T-helper 17 cell (primary cell): ENCODE measurements around the gene RNF217. TPM values are rescaled to one million over a fixed set of nuclear protein-coding genes. Genes with fewer than 3 reads are reported as not detected.

Experiments
- ATAC-seq: fragments of 150-1000 bp; cut with Tn5 transposase; 2 replicates; pipeline ENCODE4 v1.10.0; 2021; ENCODE audit warnings: mild to moderate bottlenecking, moderate library complexity
- DNase-seq, 3 donors: peaks; one replicate each; pipeline versions ENCODE4 v3.0.0 to v3.0.0-alpha.2; 2020 to 2021
- H3K9me3 ChIP-seq: one replicate; pipeline ENCODE4 v1.7.0; 2013; ENCODE audit warnings: low read length, mild to moderate bottlenecking; ENCODE audit not compliant: control insufficient read depth, poor library complexity, severe bottlenecking
- H3K27ac Mint-ChIP-seq: one replicate; pipeline ENCODE4 v1.8.0; 2022; ENCODE audit warnings: mild to moderate bottlenecking, moderate library complexity, mixed read lengths
- H3K27me3 Mint-ChIP-seq: one replicate; pipeline ENCODE4 v1.8.0; 2022; ENCODE audit warnings: mixed read lengths
- H3K36me3 Mint-ChIP-seq: one replicate; pipeline ENCODE4 v1.8.0; 2022; ENCODE audit warnings: low read depth, mixed read lengths
- H3K4me1 Mint-ChIP-seq: one replicate; pipeline ENCODE4 v1.8.0; 2022; ENCODE audit warnings: mild to moderate bottlenecking, mixed read lengths
- H3K4me3 Mint-ChIP-seq: one replicate; pipeline ENCODE4 v1.8.0; 2022; ENCODE audit warnings: mild to moderate bottlenecking, moderate library complexity, mixed read lengths
- total RNA-seq, 4 donors: library from RNA in 2 of 4; stranded (reverse) in 2 of 4; gene quantifications; one replicate each; pipeline ENCODE4 v1.2.3 and lab custom pipeline; 2022 to 2026

The RNF217 gene
- total RNA-seq, 2 donors from 2014 or later, result 2.1 to 4.9 TPM

DNA sequence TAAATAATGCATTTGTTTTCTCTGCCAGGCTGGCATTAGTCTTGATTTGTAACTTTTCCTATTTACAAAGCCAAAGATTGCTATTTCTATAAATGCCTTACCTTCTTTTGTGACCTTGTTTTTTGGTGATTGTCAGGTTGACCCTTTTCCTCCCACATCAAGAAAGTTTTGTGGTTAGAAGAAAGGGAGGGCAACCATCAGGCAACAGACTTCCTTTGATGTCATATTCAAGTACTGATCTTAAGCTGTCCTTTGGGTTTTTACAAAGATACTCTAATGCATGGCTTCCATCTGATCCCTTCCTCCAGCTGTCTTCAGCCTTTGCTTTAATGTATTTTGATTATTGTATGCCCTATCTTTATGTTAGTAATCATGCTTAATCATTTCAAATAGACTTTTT lies 23.9 kb downstream of the RNF217 start:
- DNase-seq, result no peak
- no peaks in the 10 kb centered on the region for H3K27me3 Mint-ChIP-seq
- H3K4me3 Mint-ChIP-seq, result no peak overlapping the region
- no peaks in the 10 kb centered on the region for H3K9me3 ChIP-seq
- H3K4me1 Mint-ChIP-seq, result peaks cover 11% of the 10 kb centered on the region
- H3K27ac Mint-ChIP-seq, result no peak overlapping the region
- ATAC-seq, result no peak
- H3K36me3 Mint-ChIP-seq, result peaks cover 2% of the 10 kb centered on the region

- peaks cover 11% of the 10 kb centered on the region for H3K4me1 Mint-ChIP-seq
- no peaks in the 10 kb centered on the region for H3K27me3 Mint-ChIP-seq
- no peak overlapping the region for H3K4me3 Mint-ChIP-seq
- no peak overlapping the region for H3K27ac Mint-ChIP-seq
- H3K9me3 ChIP-seq, result no peaks in the 10 kb centered on the region
- DNase-seq (no peak), ATAC-seq (no peak)
- peaks cover 2% of the 10 kb centered on the region for H3K36me3 Mint-ChIP-seq
Measured at GRCh38 chr6:124987291-124987690, 25.1 kb downstream of the RNF217 start.

DNA sequence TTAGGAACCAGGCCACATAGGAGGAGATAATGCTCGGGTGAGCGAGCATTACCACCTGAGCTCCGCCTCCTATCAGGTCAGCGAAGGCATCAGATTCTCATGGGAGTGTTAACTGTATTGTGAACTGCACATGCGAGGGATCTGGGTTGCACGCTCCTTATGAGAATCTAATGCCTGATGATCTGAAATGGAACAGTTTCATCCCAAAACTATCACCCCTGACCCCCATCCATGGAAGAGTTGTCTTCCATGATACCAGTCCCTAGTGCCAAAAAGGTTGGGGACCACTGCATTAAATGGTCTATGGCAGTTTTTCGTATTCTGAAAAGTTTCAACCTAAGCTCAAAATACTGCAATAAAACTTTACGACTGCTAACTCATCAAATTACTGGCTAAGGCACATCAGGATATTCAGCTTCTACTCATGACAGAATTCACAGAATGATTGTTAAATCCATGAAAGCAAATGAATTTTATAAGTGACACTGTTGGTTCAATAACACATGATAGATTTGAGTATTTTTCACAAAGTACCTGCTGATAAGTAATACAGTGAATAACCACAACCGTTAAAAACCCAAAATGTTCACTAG lies 25.9 kb downstream of the RNF217 start:
- ATAC-seq, result no peak
- H3K27me3 Mint-ChIP-seq, result no peaks in the 10 kb centered on the region

GRCh38 chr6:124989136-124989983 lies 27.1 kb downstream of the RNF217 start:
- no peak for ATAC-seq
- H3K36me3 Mint-ChIP-seq, result peaks cover 2% of the 10 kb centered on the region

More for the DNA sequence above, 25.9 kb downstream of the RNF217 start:
- Mint-ChIP-seq H3K4me3 (no peak overlapping the region), H3K27ac (no peak overlapping the region), H3K36me3 (peaks cover 2% of the 10 kb centered on the region), H3K4me1 (peaks cover 10% of the 10 kb centered on the region)
- no peak for DNase-seq
- H3K9me3 ChIP-seq, result no peaks in the 10 kb centered on the region

GRCh38 chr6:124990988-124991387 lies 28.8 kb downstream of the RNF217 start:
- ATAC-seq (no peak), DNase-seq (no peak)
- H3K4me1 Mint-ChIP-seq, result peaks cover 6% of the 10 kb centered on the region
- H3K36me3 Mint-ChIP-seq, result peaks cover 2% of the 10 kb centered on the region
- H3K27ac Mint-ChIP-seq, result no peak overlapping the region
- no peak overlapping the region for H3K4me3 Mint-ChIP-seq
- no peaks in the 10 kb centered on the region for H3K9me3 ChIP-seq
- H3K27me3 Mint-ChIP-seq, result peaks cover 7% of the 10 kb centered on the region

More at GRCh38 chr6:124989136-124989983, 27.1 kb downstream of the RNF217 start:
- H3K4me1 Mint-ChIP-seq, result peaks cover 9% of the 10 kb centered on the region
- no peak for DNase-seq
- H3K27ac Mint-ChIP-seq, result no peak overlapping the region
- no peaks in the 10 kb centered on the region for H3K9me3 ChIP-seq
- no peak overlapping the region for H3K4me3 Mint-ChIP-seq
- H3K27me3 Mint-ChIP-seq, result peaks cover 7% of the 10 kb centered on the region

DNA sequence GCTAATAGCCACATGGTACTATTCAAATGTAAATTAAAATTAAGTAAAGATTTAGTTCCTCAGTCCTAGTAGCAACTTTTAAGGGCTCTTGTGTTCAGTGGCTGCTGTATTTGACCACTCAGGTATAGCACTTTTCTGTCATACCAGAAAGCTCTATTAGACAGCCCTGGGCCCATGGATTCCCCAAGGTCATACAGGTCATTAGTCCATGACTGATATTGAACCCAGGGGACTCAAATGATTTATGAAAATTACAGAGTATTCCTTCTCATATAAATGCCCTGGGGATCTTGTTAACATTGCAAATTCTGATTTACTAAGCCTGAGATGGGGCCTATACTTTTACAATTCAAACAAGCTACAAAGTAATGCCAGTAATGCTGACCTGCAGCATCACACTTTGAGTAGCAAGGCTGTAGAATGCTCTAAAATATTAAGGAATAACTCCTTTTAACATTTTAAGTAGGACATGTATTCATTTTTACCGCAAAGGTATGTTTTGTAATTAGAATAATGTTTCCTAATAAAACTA lies 29.6 kb downstream of the RNF217 start:
- DNase-seq (no peak), ATAC-seq (no peak)
- Mint-ChIP-seq H3K36me3 (peaks cover 2% of the 10 kb centered on the region), H3K4me3 (no peak overlapping the region), H3K27me3 (peaks cover 7% of the 10 kb centered on the region), H3K27ac (no peak overlapping the region), H3K4me1 (no peaks in the 10 kb centered on the region)
- no peaks in the 10 kb centered on the region for H3K9me3 ChIP-seq

- DNase-seq (no peak), ATAC-seq (no peak)
- no peak overlapping the region for H3K27ac Mint-ChIP-seq
- H3K4me3 Mint-ChIP-seq, result no peak overlapping the region
- H3K27me3 Mint-ChIP-seq, result peaks cover 7% of the 10 kb centered on the region
- no peaks in the 10 kb centered on the region for H3K9me3 ChIP-seq
- no peaks in the 10 kb centered on the region for H3K4me1 Mint-ChIP-seq
- peaks cover 2% of the 10 kb centered on the region for H3K36me3 Mint-ChIP-seq
Measured at GRCh38 chr6:124993327-124993726, 31.1 kb downstream of the RNF217 start.

DNA sequence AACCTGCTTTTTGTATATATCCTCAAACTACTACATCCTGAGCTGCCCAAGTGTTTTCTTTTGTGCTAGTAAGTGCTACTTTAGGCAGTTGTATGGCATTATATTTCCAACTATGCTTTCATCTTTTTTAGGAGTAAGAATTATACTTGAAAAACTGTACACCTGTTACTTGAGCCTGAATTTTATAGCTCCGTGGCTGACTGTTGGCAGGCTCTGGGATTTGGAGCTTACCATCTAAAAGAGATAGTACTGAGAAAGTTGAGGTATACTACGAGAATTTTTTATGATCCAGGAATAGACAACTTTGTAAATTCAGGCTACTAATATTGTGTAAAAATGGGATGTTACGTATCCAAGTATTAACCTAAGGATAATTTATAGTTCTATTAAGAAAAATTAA lies 32.4 kb downstream of the RNF217 start:
- Mint-ChIP-seq H3K27ac (no peak overlapping the region), H3K4me1 (no peaks in the 10 kb centered on the region), H3K27me3 (peaks cover 7% of the 10 kb centered on the region), H3K4me3 (no peak overlapping the region), H3K36me3 (peaks cover 2% of the 10 kb centered on the region)
- DNase-seq (no peak), ATAC-seq (no peak)
- no peaks in the 10 kb centered on the region for H3K9me3 ChIP-seq

DNA sequence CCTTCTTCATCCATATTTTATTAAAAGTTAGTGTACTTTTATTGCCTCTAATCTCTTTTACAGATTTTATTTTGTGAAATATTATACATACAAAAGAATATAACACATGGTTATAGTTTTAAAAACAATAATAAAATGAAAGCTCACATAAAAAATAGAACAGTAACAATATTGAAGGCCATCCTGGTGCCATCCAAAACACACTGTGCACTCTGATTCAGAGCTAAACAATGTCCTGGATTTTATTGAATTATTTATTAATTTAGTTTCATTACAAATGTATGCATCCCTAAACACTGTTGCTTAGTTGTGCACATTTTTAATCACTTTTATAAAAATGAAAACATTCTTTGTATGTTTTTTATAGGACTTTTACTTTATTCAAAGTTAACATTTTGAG lies 32.9 kb downstream of the RNF217 start:
- Mint-ChIP-seq H3K36me3 (no peaks in the 10 kb centered on the region), H3K27ac (no peak overlapping the region), H3K27me3 (peaks cover 7% of the 10 kb centered on the region), H3K4me3 (no peak overlapping the region), H3K4me1 (no peaks in the 10 kb centered on the region)
- ATAC-seq (no peak), DNase-seq (no peak)
- no peaks in the 10 kb centered on the region for H3K9me3 ChIP-seq

GRCh38 chr6:124995645-124996325 lies 33.5 kb downstream of the RNF217 start:
- DNase-seq (no peak), ATAC-seq (no peak)
- no peak overlapping the region for H3K27ac Mint-ChIP-seq
- H3K4me1 Mint-ChIP-seq, result no peaks in the 10 kb centered on the region
- peaks cover 7% of the 10 kb centered on the region for H3K27me3 Mint-ChIP-seq
- no peaks in the 10 kb centered on the region for H3K9me3 ChIP-seq
- H3K36me3 Mint-ChIP-seq, result no peaks in the 10 kb centered on the region
- H3K4me3 Mint-ChIP-seq, result no peak overlapping the region

GRCh38 chr6:124996411-124996810 lies 34.2 kb downstream of the RNF217 start:
- H3K4me3 Mint-ChIP-seq, result no peak overlapping the region
- DNase-seq (no peak), ATAC-seq (no peak)
- H3K9me3 ChIP-seq, result no peaks in the 10 kb centered on the region
- H3K27me3 Mint-ChIP-seq, result peaks cover 7% of the 10 kb centered on the region
- no peak overlapping the region for H3K27ac Mint-ChIP-seq
- no peaks in the 10 kb centered on the region for H3K36me3 Mint-ChIP-seq
- no peaks in the 10 kb centered on the region for H3K4me1 Mint-ChIP-seq

DNA sequence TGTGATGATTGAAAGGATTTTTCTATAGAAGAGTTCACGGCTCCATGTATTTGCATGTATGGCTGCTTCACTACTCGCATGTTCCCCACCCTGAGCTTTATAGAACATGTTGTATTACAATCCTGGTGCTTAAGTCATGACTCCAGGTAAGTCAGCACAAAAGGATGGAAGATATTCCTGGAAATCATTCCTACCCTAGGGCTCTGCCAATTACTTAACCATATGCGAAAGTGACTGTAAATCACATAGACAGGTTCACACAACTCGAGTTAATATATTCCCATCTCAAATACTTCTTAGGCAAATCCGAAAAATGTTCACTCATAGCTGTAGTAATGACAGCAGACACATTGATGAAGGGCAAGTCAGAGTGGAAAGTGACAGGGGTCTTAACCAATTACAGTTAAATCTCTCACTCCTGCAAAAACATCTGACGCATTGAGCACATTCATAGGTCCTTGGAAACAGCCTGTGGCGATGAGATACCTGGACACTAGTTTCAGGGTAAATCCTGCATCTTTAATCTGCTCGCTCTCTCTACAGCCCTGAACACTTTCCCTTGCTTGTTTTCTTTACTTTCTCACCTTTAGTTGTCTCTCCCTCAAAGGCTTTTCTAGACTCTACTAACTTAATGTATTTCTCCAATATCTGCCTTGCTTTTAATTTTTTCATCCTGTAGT lies 35.1 kb downstream of the RNF217 start:
- DNase-seq (no peak), ATAC-seq (no peak)
- Mint-ChIP-seq H3K4me3 (no peak overlapping the region), H3K27ac (no peak overlapping the region), H3K4me1 (no peaks in the 10 kb centered on the region), H3K36me3 (no peaks in the 10 kb centered on the region), H3K27me3 (peaks cover 9% of the 10 kb centered on the region)
- H3K9me3 ChIP-seq, result no peaks in the 10 kb centered on the region
